ENCODE data around the gene BBX.

GRCh38 chr3:107650788-107651187 is 128.0 kb downstream of the BBX start:
- TF ChIP-seq POLR2A (IDR thresholded peaks at IDR 0.05; ENCODE audit: low read depth, low read length) (no peak), POLR2AphosphoS5 (IDR thresholded peaks at IDR 0.05; ENCODE audit: low read depth, low read length) (no peak)

Measured in GM12892 (cell line).